ENCODE measurements around the gene CLDN3. TPM values are rescaled to one million over a fixed set of nuclear protein-coding genes. Genes with fewer than 3 reads are reported as not detected.

Gene CLDN3
- total RNA-seq, 1 experiment from 2014 or later: 16.5 TPM

DNA sequence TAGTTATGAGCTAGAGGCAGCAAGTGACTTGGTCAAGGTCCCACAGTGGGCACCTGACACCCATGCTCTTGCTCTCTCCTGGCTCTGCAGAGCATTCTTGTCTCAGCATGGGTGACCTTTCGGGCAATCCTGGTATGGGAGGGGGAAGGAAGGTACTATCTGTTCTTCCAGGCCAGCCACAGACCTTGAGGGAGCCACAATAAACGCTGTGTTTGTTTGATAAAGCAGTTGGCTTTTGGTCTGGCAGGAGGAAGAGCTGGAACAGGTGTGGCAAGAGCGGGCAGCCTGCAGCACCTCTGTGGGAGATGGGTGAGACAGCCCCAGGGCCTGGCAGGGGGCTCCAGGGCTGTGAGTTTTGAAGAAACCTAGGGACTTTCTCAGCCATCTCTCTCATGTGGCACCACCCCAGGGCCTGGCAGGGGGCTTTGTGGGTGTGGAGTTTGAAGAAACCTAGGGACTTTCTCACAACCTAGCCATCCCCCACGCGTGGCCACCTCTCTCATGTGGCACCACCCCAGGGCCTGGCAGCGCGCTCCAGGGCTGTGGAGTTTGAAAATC lies 11.4 kb downstream of the CLDN3 start:
- Mint-ChIP-seq H3K4me1 (peaks cover 9 to 19% of the 10 kb centered on the region in 2 experiments), H3K9me3 (no peaks in the 10 kb centered on the region), H3K27me3 (ENCODE audit: low read depth) (peaks cover 6% of the 10 kb centered on the region), H3K27ac (peak overlapping the region in 2 of 3 experiments; percentile 45 to 59; a peak in 2 of 7 replicates), H3K36me3 (ENCODE audit: insufficient read depth in 1 of 3, low read depth in 3 of 3) (no peaks in the 10 kb centered on the region), H3K4me3 (no peak overlapping the region)
- H2BK120ac ChIP-seq (ENCODE audit: low read depth, low read length, poor library complexity, severe bottlenecking): no peak overlapping the region
- H2BK5ac ChIP-seq (ENCODE audit: insufficient read length, low read length): no peak overlapping the region
- no peak overlapping the region for H2BK12ac ChIP-seq (ENCODE audit: insufficient read length, low read depth, low read length)
- no peaks in the 10 kb centered on the region for H4K20me1 ChIP-seq (ENCODE audit: control insufficient read depth, insufficient read depth, insufficient read length)
- no peak overlapping the region for H4K5ac ChIP-seq (ENCODE audit: insufficient read length, low read depth, low read length)
- no peak overlapping the region for H3K9ac ChIP-seq (ENCODE audit: extremely low read depth, insufficient read length, low read length)
- H2AFZ ChIP-seq (ENCODE audit: low read length): no peak overlapping the region
- H3K4me1 ChIP-seq (ENCODE audit: insufficient read depth, low read length): peaks cover 4% of the 10 kb centered on the region; the same call in 1 of the 2 replicates
- no peak overlapping the region for H2BK20ac ChIP-seq (ENCODE audit: low read depth, low read length, poor library complexity, severe bottlenecking)
- no peak for DNase-seq
- H3K56ac ChIP-seq (ENCODE audit: insufficient read length, low read depth, low read length): no peak overlapping the region
- no peaks in the 10 kb centered on the region for H3K23me2 ChIP-seq (ENCODE audit: insufficient read length, low read depth, low read length, poor library complexity, severe bottlenecking)
- H3T11ph ChIP-seq (ENCODE audit: low read length): no peak overlapping the region
- no peaks in the 10 kb centered on the region for H3K79me2 ChIP-seq (ENCODE audit: insufficient read depth, low read length)
- WGBS (ENCODE audit: extremely low coverage, insufficient read length, low lambda C conversion rate): no CpG with 5 or more reads among the region's 7 CpGs
- no peak overlapping the region for H3K27ac ChIP-seq (ENCODE audit: insufficient read length, low read depth, low read length)
- H3K23ac ChIP-seq (ENCODE audit: insufficient read length, low read depth, low read length): no peak overlapping the region
- no peak overlapping the region for H4K8ac ChIP-seq (replicated peaks; ENCODE audit: insufficient read length, low read depth, low read length)
- H3K4ac ChIP-seq (ENCODE audit: low read depth, low read length): no peak overlapping the region
- H2AK5ac ChIP-seq (ENCODE audit: insufficient read length, low read length): no peak overlapping the region
- H3K79me1 ChIP-seq (ENCODE audit: insufficient read depth, low read depth, low read length, poor library complexity, severe bottlenecking): no peaks in the 10 kb centered on the region
- no peak overlapping the region for H4K91ac ChIP-seq (ENCODE audit: insufficient read length, low read depth, low read length)
- H3K14ac ChIP-seq (ENCODE audit: insufficient read depth, low read length): no peak overlapping the region
- no peak overlapping the region for H3K18ac ChIP-seq (ENCODE audit: insufficient read length, low read depth, low read length)
- H2BK15ac ChIP-seq (ENCODE audit: low read depth, low read length): no peak overlapping the region
- TF ChIP-seq, protein P1, sequence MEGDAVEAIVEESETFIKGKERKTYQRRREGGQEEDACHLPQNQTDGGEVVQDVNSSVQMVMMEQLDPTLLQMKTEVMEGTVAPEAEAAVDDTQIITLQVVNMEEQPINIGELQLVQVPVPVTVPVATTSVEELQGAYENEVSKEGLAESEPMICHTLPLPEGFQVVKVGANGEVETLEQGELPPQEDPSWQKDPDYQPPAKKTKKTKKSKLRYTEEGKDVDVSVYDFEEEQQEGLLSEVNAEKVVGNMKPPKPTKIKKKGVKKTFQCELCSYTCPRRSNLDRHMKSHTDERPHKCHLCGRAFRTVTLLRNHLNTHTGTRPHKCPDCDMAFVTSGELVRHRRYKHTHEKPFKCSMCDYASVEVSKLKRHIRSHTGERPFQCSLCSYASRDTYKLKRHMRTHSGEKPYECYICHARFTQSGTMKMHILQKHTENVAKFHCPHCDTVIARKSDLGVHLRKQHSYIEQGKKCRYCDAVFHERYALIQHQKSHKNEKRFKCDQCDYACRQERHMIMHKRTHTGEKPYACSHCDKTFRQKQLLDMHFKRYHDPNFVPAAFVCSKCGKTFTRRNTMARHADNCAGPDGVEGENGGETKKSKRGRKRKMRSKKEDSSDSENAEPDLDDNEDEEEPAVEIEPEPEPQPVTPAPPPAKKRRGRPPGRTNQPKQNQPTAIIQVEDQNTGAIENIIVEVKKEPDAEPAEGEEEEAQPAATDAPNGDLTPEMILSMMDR (conservative IDR thresholded peaks at IDR 0.05): no peak
- H3K27me3 ChIP-seq (ENCODE audit: insufficient read depth, low read length): no peaks in the 10 kb centered on the region
- H3K9me3 ChIP-seq (ENCODE audit: control insufficient read depth, low read depth, low read length): no peaks in the 10 kb centered on the region
- H3K4me2 ChIP-seq (ENCODE audit: insufficient read depth, insufficient read length, low read length): no peak overlapping the region
